Muscle of leg (tissue), 11 donors: ENCODE results near the gene ARHGEF37. TPM values are rescaled to one million over a fixed set of nuclear protein-coding genes. Genes with fewer than 3 reads are reported as not detected.
"Not testable (repeated sequence)": the region's sequence is repeated elsewhere in the genome, so short reads cannot be mapped to it uniquely, and the experiment has no call there.

Experiments used
- DNase-seq: peaks from one replicate; pipeline ENCODE4 v3.0.0; 2013
- H3K27ac ChIP-seq: one replicate; pipeline ENCODE4 v1.5.1; 2013; ENCODE audit warnings: mild to moderate bottlenecking, low read length, control low read depth
- H3K27me3 ChIP-seq: one replicate; pipeline ENCODE4 v1.6.1; 2013; ENCODE audit warnings: low read length; ENCODE audit not compliant: control insufficient read depth, insufficient read depth
- H3K36me3 ChIP-seq: one replicate; pipeline ENCODE4 v1.6.1; 2013; ENCODE audit warnings: low read length; ENCODE audit not compliant: control insufficient read depth, insufficient read depth
- H3K4me1 ChIP-seq: one replicate; pipeline ENCODE4 v1.6.1; 2013; ENCODE audit warnings: low read length; ENCODE audit not compliant: control insufficient read depth, insufficient read depth
- H3K4me3 ChIP-seq: one replicate; pipeline ENCODE4 v1.5.1; 2013; ENCODE audit warnings: low read length, control low read depth
- H3K9me3 ChIP-seq: replicated peaks from 2 replicates; pipeline ENCODE4 v1.6.1; 2013; ENCODE audit warnings: low read depth, low read length; ENCODE audit not compliant: control insufficient read depth
- whole genome bisulfite sequencing: methylation state at CpG from one replicate; pipeline ENCODE4 v1.1.5; 2013; ENCODE audit warnings: missing lambda C conversion rate; ENCODE audit not compliant: insufficient coverage; 5-methylcytosine and 5-hydroxymethylcytosine counted together
- polyA plus RNA-seq, 8 donors: library from polyadenylated mRNA; unstranded; fragments of 120-200 nt; gene quantifications; one replicate each; pipeline versions ENCODE4 v1.2.1 to v1.2.3, GENCODE V29; 2013; ENCODE audit warnings: inconsistent platforms in 1 of 8, low replicate concordance in 1 of 8; ENCODE audit not compliant: insufficient read length in 8 of 8, insufficient read depth in 1 of 8
- total RNA-seq: library from RNA; stranded (reverse); fragments of 120-200 nt; gene quantifications from one replicate; pipeline ENCODE4 v1.2.4, GENCODE V29; 2013

The ARHGEF37 gene
- total and polyA plus RNA-seq, 9 donors = 2.8 to 4.2 (median 3.7) TPM

GRCh38 chr5:149669273-149669672 lies 88.0 kb downstream of the ARHGEF37 start:
- WGBS = no CpG with 5 or more reads among the region's 3 CpGs

GRCh38 chr5:149671544-149671943 lies 90.2 kb downstream of the ARHGEF37 start:
- no peak for DNase-seq
- peaks cover 17% of the 10 kb centered on the region for H3K9me3 ChIP-seq
- no peak overlapping the region for H3K27ac ChIP-seq
- no peak overlapping the region for H3K4me3 ChIP-seq
- H3K4me1 ChIP-seq = peaks cover 10% of the 10 kb centered on the region
- peaks cover 3% of the 10 kb centered on the region for H3K27me3 ChIP-seq
- H3K36me3 ChIP-seq = no peaks in the 10 kb centered on the region
- WGBS = no CpG with 5 or more reads among the region's 5 CpGs

More at GRCh38 chr5:149669273-149669672, 88.0 kb downstream of the ARHGEF37 start:
- peaks cover 19% of the 10 kb centered on the region for H3K4me1 ChIP-seq
- not testable (repeated sequence) for H3K4me3 ChIP-seq, H3K36me3 ChIP-seq, DNase-seq, H3K27me3 ChIP-seq, H3K27ac ChIP-seq
- H3K9me3 ChIP-seq = peaks cover 17% of the 10 kb centered on the region

DNA sequence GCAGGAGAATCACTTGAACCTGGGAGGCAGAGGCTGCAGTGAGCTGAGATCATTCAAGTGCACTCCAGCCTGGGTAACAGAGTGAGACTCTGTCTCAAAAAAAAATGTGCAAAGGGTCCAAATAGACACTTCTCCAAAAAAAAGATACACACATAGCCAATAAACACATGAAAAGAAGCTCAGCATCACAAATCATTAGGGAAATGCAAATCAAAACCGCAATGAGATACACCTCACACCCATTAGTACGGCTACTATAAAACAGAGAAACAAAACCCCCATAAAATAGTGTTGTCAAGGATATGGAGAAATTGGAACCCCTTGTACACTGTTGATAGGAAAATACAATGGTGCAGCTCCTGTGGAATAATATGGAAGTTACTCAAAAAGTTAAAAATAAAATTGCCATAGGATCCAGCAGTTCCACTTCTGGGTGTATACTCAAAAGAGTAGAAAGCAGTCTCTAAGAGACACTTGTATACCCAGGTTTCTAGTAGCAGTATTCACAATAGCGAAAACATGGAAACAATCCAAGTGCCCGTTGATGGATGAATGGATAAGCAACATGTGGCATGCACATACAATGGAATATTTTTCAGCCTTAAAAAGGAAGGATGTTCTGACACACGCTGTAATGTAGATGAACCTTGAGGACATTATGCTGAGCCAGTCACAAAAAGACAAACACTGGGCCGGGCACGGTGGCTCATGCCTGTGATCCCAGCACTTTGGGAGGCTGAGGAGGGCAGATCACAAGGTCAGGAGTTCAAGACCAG lies 91.6 kb downstream of the ARHGEF37 start:
- Histone ChIP-seq H3K36me3 (no peaks in the 10 kb centered on the region), H3K9me3 (peaks cover 10% of the 10 kb centered on the region), H3K4me3 (no peak overlapping the region), H3K27me3 (peaks cover 3% of the 10 kb centered on the region), H3K4me1 (peaks cover 8% of the 10 kb centered on the region), H3K27ac (no peak overlapping the region)
- no peak for DNase-seq
- 74% methylated on average over 4 of the region's 7 CpGs for WGBS

DNA sequence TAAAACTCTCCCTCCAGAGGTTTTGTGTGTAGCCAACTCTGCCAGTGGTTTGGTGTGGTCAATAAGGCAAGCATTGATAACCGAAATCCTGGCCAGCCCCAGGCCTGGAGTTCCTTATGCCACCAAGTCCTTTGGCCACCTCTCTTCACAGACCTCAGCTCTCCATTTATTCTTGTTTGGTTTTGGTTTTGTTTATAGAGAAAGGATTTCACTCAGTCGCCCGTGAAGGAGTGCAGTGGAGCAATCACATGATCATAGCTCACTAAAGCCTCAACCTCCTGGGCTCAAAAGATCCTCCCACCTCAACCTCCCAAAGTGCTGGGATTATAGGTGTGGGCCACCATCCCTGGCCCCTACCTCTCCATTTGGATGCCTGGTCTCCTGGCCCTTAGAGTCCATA lies 93.4 kb downstream of the ARHGEF37 start:
- Histone ChIP-seq H3K27me3 (peaks cover 3% of the 10 kb centered on the region), H3K4me1 (peaks cover 8% of the 10 kb centered on the region), H3K27ac (no peak overlapping the region), H3K9me3 (peaks cover 6% of the 10 kb centered on the region), H3K4me3 (no peak overlapping the region), H3K36me3 (no peaks in the 10 kb centered on the region)
- no peak for DNase-seq
- WGBS = no CpG with 5 or more reads among the region's 3 CpGs

GRCh38 chr5:149675610-149676201 lies 94.4 kb downstream of the ARHGEF37 start:
- H3K4me1 ChIP-seq = peaks cover 8% of the 10 kb centered on the region
- no peaks in the 10 kb centered on the region for H3K36me3 ChIP-seq
- H3K27ac ChIP-seq = no peak overlapping the region
- peaks cover 6% of the 10 kb centered on the region for H3K9me3 ChIP-seq
- H3K4me3 ChIP-seq = no peak overlapping the region
- peaks cover 3% of the 10 kb centered on the region for H3K27me3 ChIP-seq
- 60% methylated on average over 6 of the region's 12 CpGs for WGBS
- peak; percentile 42 for DNase-seq

- no peak overlapping the region for H3K4me3 ChIP-seq
- H3K9me3 ChIP-seq = no peaks in the 10 kb centered on the region
- H3K4me1 ChIP-seq = peaks cover 14% of the 10 kb centered on the region
- peak; percentile 48 for DNase-seq
- no peaks in the 10 kb centered on the region for H3K36me3 ChIP-seq
- H3K27me3 ChIP-seq = no peaks in the 10 kb centered on the region
- peak overlapping the region; percentile 1 for H3K27ac ChIP-seq
- no CpG with 5 or more reads among the region's 7 CpGs for WGBS
Measured at GRCh38 chr5:149677731-149678130, 96.4 kb downstream of the ARHGEF37 start.

DNA sequence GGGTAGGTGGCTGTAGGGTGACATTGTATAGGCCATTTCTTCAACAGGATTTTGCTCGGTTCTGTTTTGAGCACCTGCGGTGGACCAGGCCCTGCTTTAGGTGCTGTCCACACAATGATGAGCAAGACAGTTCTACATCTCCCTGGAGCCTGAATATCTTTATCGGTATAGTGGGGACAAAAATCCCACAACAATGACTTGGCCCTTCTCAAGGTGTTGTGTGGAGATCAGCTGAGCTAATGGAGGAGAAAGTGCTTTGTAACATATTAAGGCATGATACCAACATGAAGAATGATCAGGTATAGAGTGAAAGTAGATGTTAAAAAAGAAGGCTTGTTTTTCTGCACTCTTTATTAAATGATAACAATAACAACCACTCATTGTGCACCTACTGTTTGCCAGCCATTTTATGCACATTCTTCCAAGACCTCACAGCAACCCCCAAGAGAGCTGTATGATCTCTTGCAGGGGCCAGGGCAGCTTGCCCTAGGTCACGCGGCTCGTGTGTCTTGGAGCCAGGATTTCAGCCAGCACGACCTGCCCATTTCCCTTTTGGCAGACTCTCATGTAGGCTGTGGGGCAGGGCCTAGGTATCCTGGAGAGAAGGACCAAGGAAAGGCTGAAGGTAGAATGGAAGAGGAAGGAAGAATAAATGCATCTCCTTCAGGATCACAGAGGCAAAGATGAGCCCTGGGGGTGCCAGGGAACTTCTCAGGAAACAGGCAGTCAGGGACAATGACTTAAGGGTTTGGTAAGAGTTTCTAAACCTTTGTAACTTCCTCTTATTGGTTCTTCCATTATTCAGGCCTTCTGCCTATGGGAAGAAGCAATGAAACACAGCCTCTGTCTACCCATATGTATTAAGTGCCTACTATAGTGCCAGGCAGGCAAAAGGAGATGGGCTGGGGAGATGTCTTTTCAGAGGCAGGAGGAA lies 98.8 kb downstream of the ARHGEF37 start:
- H3K27ac ChIP-seq = no peak overlapping the region
- peaks cover 3% of the 10 kb centered on the region for H3K27me3 ChIP-seq
- no peak for DNase-seq
- 29% methylated on average over 4 of the region's 7 CpGs for WGBS
- H3K4me1 ChIP-seq = peaks cover 14% of the 10 kb centered on the region
- no peaks in the 10 kb centered on the region for H3K9me3 ChIP-seq
- H3K36me3 ChIP-seq = no peaks in the 10 kb centered on the region
- no peak overlapping the region for H3K4me3 ChIP-seq

GRCh38 chr5:149680810-149681221 lies 99.5 kb downstream of the ARHGEF37 start:
- no peaks in the 10 kb centered on the region for H3K36me3 ChIP-seq
- peaks cover 7% of the 10 kb centered on the region for H3K27me3 ChIP-seq
- H3K4me1 ChIP-seq = peaks cover 9% of the 10 kb centered on the region
- no peak overlapping the region for H3K27ac ChIP-seq
- DNase-seq = peak; percentile 80
- 60% methylated on average over 1 of the region's 2 CpGs for WGBS
- no peaks in the 10 kb centered on the region for H3K9me3 ChIP-seq
- no peak overlapping the region for H3K4me3 ChIP-seq

DNA sequence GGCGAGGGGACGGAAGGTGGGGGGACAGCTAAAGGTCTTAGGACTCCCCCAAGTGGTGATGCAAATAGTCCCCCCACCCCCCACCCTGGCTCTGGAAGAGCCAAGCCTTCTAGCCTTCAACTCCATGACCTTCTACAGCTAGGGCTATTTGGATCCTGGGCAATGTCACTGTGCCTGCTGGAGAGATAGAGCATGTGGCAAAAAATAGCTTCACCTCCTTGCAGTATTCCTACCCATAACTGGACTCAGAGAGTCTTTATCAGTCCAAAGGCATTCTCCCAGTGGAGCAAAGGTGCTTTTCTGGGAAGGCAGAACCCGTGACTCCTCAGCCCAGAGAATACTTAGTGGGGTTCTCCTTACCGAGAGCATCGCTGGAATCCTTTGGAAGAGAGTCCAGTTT lies 100.0 kb downstream of the ARHGEF37 start:
- no peak overlapping the region for H3K4me3 ChIP-seq
- peaks cover 6% of the 10 kb centered on the region for H3K4me1 ChIP-seq
- H3K9me3 ChIP-seq = no peaks in the 10 kb centered on the region
- peaks cover 7% of the 10 kb centered on the region for H3K27me3 ChIP-seq
- WGBS = 57% methylated on average over 1 of the region's 5 CpGs
- no peak for DNase-seq
- H3K27ac ChIP-seq = no peak overlapping the region
- no peaks in the 10 kb centered on the region for H3K36me3 ChIP-seq

- H3K27ac ChIP-seq = no peak overlapping the region
- peaks cover 7% of the 10 kb centered on the region for H3K27me3 ChIP-seq
- peaks cover 6% of the 10 kb centered on the region for H3K4me1 ChIP-seq
- 92% methylated on average over 1 of the region's 2 CpGs for WGBS
- H3K9me3 ChIP-seq = no peaks in the 10 kb centered on the region
- H3K36me3 ChIP-seq = no peaks in the 10 kb centered on the region
- no peak overlapping the region for H3K4me3 ChIP-seq
- DNase-seq = no peak
Measured at GRCh38 chr5:149681922-149682321, 100.6 kb downstream of the ARHGEF37 start.
